ENCODE results near the gene SCAMP1. TPM values are rescaled to one million over a fixed set of nuclear protein-coding genes. Genes with fewer than 3 reads are reported as not detected.

Gene SCAMP1
- total RNA-seq, 1 donor = 56.3 TPM

DNA sequence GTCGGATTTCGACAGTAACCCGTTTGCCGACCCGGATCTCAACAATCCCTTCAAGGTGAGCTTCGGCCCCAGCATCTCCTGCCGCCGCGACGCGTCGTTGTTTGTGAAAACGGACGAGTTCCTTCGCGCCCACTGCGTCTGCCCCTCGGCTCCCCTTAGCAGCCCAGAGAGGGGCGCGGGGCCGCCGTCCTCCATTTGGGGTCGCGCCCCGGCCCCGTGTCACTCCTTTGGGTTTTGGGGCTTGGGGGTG is 182 bp downstream of the SCAMP1 start:
- TF ChIP-seq, protein P1, sequence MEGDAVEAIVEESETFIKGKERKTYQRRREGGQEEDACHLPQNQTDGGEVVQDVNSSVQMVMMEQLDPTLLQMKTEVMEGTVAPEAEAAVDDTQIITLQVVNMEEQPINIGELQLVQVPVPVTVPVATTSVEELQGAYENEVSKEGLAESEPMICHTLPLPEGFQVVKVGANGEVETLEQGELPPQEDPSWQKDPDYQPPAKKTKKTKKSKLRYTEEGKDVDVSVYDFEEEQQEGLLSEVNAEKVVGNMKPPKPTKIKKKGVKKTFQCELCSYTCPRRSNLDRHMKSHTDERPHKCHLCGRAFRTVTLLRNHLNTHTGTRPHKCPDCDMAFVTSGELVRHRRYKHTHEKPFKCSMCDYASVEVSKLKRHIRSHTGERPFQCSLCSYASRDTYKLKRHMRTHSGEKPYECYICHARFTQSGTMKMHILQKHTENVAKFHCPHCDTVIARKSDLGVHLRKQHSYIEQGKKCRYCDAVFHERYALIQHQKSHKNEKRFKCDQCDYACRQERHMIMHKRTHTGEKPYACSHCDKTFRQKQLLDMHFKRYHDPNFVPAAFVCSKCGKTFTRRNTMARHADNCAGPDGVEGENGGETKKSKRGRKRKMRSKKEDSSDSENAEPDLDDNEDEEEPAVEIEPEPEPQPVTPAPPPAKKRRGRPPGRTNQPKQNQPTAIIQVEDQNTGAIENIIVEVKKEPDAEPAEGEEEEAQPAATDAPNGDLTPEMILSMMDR (IDR thresholded peaks at IDR 0.05; ENCODE audit: insufficient read depth, low read length) = no peak
- DNase-seq (ENCODE audit: low read depth) = no peak
- H3K4me3 ChIP-seq (ENCODE audit: low read depth, low read length) = peak overlapping the region; percentile 94

DNA sequence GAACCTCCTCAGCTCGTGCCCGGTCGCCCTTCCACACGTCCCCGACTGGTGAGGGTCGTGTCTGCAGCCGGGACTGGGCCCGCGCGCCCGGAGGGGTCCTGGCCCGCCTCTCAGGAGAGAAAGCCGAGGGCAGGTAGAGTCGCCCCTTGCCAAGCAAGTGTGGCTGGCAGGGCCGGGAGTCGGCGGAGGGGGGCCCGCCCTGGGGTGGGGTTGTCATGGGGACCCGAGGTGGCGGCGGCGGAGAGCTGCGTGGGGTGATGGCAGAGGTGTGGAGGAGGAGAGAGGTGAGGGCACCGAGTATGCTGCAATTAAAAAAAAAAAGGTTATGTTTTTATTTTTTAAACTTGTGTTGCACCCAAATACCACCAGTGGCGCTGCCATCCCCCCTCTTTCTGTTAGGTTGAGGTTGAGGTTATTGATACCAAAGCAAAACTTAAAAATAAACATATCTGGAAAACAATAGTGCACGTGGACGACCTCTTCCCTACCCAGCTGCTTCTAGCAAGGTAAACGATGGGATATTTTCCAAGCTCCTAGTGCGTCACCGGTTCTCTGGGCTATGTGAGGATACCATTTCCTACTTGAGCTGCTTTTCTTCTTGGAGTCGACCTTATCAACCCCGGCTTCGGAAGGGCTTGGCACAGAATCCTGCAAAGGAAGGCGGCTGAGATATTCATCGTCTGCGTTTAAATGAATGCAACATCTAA is 660 bp downstream of the SCAMP1 start:
- H3K4me3 ChIP-seq (ENCODE audit: low read depth, low read length) = peak overlapping the region; percentile 94
- TF ChIP-seq, protein P1 (IDR thresholded peaks at IDR 0.05; ENCODE audit: insufficient read depth, low read length) = peak; percentile 47
- DNase-seq (ENCODE audit: low read depth) = peak; percentile 77

DNA sequence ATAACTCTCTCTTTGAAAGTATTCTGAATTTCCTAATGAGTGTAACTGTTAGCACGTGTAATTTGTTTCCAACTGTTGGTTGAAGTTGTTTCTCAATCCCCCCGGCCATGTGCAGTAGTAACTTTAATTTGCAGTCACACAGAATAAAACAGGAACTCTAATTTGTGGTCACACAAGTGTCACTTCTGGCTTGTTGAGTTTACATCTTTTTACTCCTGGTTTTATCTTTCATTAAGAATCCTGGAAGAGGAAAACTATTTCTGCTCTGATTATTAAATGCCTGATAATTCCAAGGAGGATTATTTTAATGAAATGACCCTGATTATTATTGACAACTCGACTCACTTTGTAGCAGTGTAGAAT is 1.2 kb downstream of the SCAMP1 start:
- no peak for DNase-seq (ENCODE audit: low read depth)
- TF ChIP-seq, protein P1 (IDR thresholded peaks at IDR 0.05; ENCODE audit: insufficient read depth, low read length) = no peak
- peak overlapping the region; percentile 94 for H3K4me3 ChIP-seq (ENCODE audit: low read depth, low read length)

DNA sequence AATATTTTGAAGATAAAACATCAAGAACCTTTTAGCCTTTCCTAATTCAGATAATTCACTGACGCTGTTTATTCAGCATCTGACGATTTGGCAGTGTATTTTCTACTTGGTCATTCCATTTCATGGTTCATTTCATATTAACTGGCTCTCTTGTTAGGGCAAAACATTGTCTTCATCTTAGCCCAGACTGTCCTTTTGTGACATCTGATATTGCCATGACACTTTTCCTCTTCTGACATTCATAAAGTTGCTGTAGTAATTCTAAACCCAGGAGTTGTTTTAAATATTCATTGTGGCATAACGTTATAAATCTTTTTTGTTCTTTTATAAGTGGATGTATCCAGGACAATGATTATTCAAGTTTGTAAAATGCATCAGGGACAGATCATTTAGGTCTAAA is 1.8 kb downstream of the SCAMP1 start:
- H3K4me3 ChIP-seq (ENCODE audit: low read depth, low read length) = no peak overlapping the region
- DNase-seq (ENCODE audit: low read depth) = no peak
- TF ChIP-seq, protein P1 (IDR thresholded peaks at IDR 0.05; ENCODE audit: insufficient read depth, low read length) = no peak

DNA sequence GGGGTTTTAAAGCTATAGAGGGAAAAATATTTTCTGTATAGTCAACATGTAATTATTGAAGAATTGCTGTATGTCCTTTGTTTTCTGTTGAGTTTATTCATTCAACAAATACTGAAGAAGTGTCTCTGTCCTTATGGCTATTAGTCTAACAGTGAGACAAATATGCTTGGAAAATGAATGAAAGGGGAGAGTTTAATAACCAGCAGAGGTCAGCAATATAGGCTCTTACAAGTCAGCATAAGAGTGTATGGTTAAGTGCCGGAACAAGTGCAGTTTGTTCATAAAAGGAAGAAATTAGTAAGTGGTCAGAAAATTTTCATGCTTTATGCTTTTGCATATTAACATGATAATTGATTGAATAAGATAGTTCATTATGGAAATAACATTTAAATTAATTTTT is 3.6 kb downstream of the SCAMP1 start:
- DNase-seq (ENCODE audit: low read depth) = no peak
- TF ChIP-seq, protein P1 (IDR thresholded peaks at IDR 0.05; ENCODE audit: insufficient read depth, low read length) = no peak
- no peak overlapping the region for H3K4me3 ChIP-seq (ENCODE audit: low read depth, low read length)

DNA sequence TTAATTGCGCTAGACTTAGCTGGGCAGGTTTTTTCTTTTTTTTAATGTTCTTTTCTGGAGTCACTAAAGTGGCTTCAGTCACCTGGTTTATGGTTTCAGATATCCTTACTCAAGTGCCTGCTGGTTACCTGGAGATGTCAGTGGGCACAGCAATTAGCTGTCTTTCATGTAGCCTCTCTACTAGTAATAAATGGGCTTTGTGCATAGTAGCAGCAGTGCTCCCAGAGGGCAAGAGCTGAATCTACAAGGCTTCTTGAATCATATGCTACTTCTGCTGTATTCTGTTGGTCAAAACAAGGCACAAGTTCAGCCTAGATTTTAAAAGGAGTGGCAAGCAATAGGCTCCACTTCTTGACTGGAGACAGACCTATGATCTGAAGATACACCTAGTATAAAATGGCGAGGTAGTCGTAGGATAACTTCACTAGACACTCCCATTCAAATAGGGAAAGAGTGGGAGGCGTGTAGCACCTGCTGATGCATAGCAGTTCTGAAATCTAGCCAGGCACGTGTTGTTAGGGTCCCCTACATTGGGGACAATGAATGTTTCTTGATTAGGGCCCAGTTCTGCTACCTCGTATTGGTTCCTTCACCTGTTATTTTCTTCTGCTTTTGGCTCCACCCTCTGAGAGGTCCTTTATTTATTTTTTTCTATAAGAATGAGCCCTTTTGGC is 7.0 kb downstream of the SCAMP1 start:
- no peak overlapping the region for H3K4me3 ChIP-seq (ENCODE audit: low read depth, low read length)
- TF ChIP-seq, protein P1 (IDR thresholded peaks at IDR 0.05; ENCODE audit: insufficient read depth, low read length) = no peak
- no peak for DNase-seq (ENCODE audit: low read depth)

DNA sequence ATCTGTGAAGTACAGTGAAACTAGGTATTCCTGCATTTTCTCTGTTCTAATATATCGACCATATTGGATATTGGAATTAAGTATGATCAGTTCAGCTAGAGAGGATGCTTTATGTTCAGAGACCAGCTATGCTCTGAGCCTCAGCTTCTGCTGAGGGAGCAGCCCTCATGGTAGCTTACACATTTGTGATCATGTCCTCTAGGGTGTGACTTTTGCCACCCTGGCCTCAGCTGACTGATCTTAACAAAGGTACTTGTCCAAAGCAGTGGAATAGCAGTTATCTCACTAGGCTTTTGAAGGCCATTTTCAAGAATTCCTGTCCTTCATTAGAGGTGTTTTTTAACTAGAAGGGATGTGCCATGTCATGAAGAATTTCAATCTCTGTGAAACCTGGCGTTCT is 9.3 kb downstream of the SCAMP1 start:
- TF ChIP-seq, protein P1 (IDR thresholded peaks at IDR 0.05; ENCODE audit: insufficient read depth, low read length) = no peak
- no peak for DNase-seq (ENCODE audit: low read depth)
- no peak overlapping the region for H3K4me3 ChIP-seq (ENCODE audit: low read depth, low read length)
